HS-5 (cell line): ENCODE data around the gene HLA-DOB.

ENCODE experiments used
- DNase-seq: peaks from one replicate; pipeline ENCODE4 v3.0.0-alpha.2; 2012; ENCODE audit warnings: low read depth

Gene HLA-DOB

DNA sequence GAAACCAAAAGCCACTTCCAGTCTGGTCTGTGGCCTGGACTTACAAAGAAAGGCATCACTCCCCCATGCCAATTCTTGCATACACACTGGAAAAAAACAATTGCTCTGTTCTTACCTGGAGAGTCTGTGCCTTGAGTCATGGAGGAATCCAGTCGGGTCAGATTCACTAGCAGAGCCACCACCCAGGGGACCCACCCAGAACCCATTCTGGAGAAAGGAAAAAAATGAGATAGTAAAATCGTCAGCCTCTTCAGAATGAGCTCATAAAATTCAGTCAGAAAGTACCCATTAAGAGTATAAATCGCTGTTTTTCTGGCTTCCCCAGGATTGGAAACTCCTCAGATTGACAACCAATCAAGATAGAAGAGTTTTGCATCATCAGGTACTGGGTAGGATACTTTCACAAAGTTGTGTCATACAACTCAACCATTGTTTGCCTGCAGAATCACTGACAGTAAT, at the start of gene HLA-DOB:
TSS of gene HLA-DOB (minus strand) at position 257 of the 459 bp plus-strand sequence. CDS start at position 206, 51 bp downstream.
- DNase-seq = no peak

GRCh38 chr6:32865724-32866443, 49.1 kb upstream of the HLA-DOB start:
- no peak for DNase-seq

DNA sequence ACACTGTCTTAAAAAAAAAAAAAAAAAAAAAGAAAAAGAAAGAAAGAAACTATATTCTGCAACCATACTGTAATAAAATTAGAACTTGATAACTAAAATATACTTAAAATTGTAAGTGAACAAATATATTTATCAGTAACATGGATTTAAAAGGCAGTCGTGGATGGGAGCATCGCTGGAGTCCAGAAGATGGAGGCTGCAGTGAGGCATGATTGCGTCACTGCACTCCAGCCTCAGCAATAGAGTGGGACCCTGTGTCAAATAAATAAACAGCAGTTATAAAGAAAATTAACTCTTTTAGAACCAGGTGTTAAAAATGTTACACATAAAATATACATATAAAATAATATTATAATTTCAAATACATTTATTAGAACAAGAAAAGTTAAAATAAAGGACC, 45.9 kb upstream of the HLA-DOB start:
- DNase-seq = no peak

DNA sequence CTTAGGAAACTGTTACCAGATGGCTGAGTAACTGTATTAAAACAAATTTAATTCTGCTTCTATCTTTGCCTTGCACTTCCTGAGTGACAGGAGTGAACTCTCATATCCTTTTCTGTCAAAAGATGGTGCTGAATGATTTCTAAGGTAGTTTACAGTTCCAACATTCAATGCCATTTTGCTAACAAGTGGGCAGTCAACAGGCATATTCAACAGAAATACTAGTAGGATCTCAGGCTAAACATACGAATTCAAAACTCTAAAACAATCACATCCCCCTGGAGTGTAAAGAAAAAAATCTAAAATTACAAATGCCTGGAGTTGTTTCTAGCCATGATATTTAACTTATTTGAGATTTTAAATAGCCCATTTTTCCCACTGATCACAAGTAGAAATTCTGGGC, 43.9 kb upstream of the HLA-DOB start:
- no peak for DNase-seq

GRCh38 chr6:32858194-32858593, 41.4 kb upstream of the HLA-DOB start:
- DNase-seq = no peak

- DNase-seq = no peak
Observed at GRCh38 chr6:32857156-32857891, 40.5 kb upstream of the HLA-DOB start.

GRCh38 chr6:32855467-32856174, 38.8 kb upstream of the HLA-DOB start:
- DNase-seq = no peak

DNA sequence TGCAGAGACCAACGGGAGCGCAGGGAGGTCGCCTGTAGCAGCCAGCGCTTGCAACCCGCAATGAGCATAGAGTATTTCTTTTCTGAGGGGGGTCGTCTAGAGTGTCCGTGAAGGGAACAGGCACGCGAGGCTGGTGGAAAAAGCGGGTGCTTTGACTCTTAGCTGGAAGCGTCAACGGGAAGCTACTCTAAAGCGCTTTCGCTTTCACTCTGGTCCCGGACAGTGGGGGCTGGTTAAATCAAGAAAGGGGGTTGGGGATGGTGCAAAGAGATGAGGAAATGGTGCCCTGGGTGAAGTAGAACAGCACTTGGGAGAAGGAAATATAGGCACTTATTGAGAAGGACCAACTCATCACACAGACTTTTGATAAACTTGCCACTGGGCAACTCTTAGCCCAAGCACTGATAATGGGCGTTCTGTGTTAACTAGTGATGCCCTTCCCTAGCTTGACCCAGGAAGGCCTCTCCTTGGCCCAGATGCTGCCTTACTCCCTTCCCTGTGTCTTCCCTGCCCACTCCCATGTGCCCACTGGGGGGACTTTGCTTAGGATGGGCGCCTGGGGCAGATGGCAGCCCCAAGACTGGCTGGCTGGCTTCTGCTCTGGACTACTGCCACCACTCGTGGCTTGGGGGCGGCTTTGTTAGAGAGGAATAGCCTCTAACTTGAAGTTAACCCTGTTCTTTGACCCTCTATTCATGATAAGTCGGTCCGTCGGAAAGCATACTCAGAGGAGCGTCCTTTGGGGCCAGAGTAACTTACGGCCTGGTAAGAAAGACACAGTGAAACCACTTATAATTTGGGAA, 37.8 kb upstream of the HLA-DOB start:
- DNase-seq = no peak

GRCh38 chr6:32853541-32854375, 37.0 kb upstream of the HLA-DOB start, which contains the start of the genes PSMB9 and TAP1:
PSMB9 (plus strand) TSS chr6:32854192; CDS start chr6:32854230, 38 bp downstream.
TAP1 (minus strand) TSS chr6:32853704; CDS start chr6:32853636, 68 bp downstream.
- peak; percentile 82 for DNase-seq

DNA sequence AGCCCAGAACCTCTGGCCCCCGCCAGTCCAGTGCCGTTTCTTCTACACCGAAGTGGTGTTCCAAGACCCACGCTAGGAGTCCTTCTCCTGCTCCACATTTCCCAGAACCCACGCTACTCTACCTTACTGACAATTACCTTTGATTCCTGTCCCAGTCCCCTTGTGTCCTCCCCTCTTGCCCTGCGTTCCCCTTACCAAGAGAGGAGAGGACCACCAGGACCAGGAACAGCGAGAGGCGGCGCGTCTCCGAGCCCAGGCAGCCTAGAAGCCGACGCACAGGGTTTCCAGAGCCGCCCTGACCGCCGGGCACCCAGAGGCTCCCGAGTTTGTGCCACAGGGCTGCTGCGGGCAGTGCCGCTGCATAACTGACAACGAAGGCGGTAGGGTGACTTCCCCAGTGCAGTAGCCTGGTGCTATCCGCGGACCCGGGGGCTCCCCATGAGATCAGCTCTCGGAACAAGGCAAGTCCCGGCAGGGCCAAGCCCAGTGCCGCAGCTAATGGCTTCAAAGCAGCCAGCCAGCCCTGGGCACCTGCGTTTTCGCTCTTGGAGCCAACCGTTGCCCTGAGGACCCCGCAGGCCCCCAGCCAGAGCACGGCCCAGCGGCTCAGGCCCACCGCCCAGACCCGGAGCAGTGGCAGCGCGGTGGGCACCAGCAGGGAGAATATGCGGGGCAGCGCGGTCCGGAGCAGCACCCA, 36.2 kb upstream of the HLA-DOB start:
- no peak for DNase-seq

DNA sequence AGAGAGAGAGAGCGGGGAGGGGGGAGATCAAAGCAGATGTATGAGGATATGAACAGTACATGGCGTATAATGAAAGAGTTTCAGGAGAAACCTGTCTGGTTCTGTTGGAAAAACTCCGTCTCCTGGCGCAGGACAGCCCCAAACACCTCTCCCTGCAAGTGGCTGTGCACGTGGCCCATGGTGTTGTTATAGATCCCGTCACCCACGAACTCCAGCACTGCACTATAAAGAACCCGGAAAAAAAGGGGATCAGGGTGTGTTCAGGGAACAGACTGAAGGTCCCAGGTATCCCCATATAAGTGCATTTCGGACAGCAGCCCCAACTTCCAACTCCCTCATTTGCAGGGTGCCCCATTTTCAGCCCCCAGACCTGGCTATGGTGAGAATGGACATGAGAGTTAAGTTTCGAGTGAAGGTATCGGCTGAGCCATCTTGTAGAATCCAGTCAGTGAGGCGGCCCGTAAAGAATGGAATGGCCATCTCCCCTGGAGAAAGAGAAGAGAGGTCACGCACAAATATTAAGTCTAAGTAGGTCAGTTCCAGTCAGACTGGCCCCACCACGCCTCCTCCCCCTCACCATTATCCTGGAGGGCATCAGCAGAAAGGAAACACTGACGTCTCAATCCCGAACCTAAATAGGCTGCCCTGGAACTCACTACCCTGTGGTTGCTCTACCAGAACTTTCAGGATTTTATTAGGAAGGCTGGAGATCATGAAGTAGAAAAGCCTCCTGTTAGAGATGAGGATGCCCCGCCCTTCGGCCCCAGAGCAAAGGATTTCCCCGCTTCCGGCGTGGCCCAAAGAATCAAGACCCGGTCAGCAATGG, 35.4 kb upstream of the HLA-DOB start:
- DNase-seq = no peak

DNA sequence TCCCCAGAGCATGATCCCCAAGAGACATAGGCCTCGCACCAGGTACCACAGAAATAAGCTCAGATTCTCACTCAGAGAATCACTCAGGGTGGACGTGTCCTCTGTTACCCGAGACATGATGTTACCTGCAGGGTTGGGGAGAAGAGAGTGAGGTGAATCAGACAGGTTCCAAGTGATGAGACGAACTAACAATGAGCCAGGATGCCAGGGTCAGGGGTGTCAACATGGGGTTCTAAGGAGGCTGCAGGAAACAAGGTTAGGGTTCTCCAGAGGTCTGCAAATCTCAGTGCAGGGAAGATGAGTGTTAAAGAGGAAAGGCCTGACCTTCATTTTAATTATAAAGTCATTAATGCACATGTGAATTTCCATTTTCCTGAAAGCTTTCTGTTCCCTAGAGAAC, 34.2 kb upstream of the HLA-DOB start:
- DNase-seq = no peak

DNA sequence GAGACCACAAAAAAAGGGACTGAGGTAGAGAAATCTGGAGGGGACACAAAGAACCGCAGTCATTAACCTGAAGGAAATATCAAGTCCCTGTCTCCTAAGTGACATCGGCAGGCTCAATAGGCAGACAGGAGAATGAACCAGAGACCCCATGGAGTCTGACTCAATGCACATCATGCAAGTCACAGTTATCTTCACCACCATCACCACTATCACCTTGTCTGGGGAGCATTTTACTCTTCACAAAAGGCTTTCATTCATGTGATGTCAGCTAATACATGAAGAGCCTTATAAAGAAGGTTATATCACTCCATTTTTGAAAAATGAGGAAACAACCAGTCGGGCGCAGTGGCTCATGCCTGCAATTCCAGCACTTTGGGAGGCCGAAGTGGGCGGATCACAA, 32.3 kb upstream of the HLA-DOB start:
- DNase-seq = no peak

GRCh38 chr6:32847795-32848194, 31.0 kb upstream of the HLA-DOB start:
- DNase-seq = no peak

GRCh38 chr6:32847004-32847403, 30.2 kb upstream of the HLA-DOB start:
- no peak for DNase-seq

- DNase-seq = no peak
Observed at GRCh38 chr6:32845384-32845884, 28.6 kb upstream of the HLA-DOB start.

GRCh38 chr6:32844839-32845383, 28.1 kb upstream of the HLA-DOB start:
- DNase-seq = no peak

GRCh38 chr6:32843979-32844838, 27.4 kb upstream of the HLA-DOB start, which contains the start of gene PSMB8:
PSMB8 (minus strand) TSS chr6:32844047; CDS start chr6:32843996, 51 bp downstream.
- DNase-seq = peak; percentile 83
